IMR-90 (cell line): ENCODE data around the gene ADCY5. TPM values are rescaled to one million over a fixed set of nuclear protein-coding genes. Genes with fewer than 3 reads are reported as not detected.

Experiments
- ATAC-seq: fragments of 200-7000 bp; cut with Tn5 transposase; 2 replicates; pipeline ENCODE4 v1.9.1; 2020; ENCODE audit warnings: low read depth, mild to moderate bottlenecking, moderate library complexity
- BruUV-seq: library from RNA; stranded (reverse); fragments of 400-500 nt; replicated peaks from 2 replicates; lab custom pipeline; 2021; lab: Mats Ljungman, UMichigan
- CTCF ChIA-PET: fragments of 300-600 bp; formaldehyde crosslinking; extraction: SDS; loops from one replicate; lab custom pipeline; 2021; ENCODE audit warnings: antibody characterized with exemption; lab: Yijun Ruan, JAX
- POLR2A ChIA-PET: fragments of 300-600 bp; sonication (Branson Sonifier 250); formaldehyde crosslinking; loops from one replicate; lab custom pipeline; 2022; ENCODE audit warnings: antibody characterized with exemption; ENCODE audit not compliant: unreplicated experiment; lab: Charles Lee
- DNase-seq: peaks from one replicate; pipeline ENCODE4 v3.0.0; 2013
- H2AFZ ChIP-seq: replicated peaks from 2 replicates; pipeline ENCODE3; 2013; ENCODE audit warnings: low read length, mild to moderate bottlenecking; ENCODE audit not compliant: poor library complexity
- H2AK5ac ChIP-seq: 2 replicates; pipeline ENCODE4 v1.6.1; 2013; ENCODE audit warnings: low read depth, low read length, inconsistent platforms
- H2AK9ac ChIP-seq: replicated peaks from 2 replicates; pipeline ENCODE3; 2013; ENCODE audit warnings: mild to moderate bottlenecking, low read depth, low read length, moderate library complexity; ENCODE audit not compliant: poor library complexity
- H2BK120ac ChIP-seq: 2 replicates; pipeline ENCODE4 v1.6.1; 2013; ENCODE audit warnings: low read depth, low read length, inconsistent platforms
- H2BK15ac ChIP-seq: 3 replicates; pipeline ENCODE4 v1.6.1; 2013; ENCODE audit warnings: low read depth, low read length, inconsistent platforms
- H2BK20ac ChIP-seq: 2 replicates; pipeline ENCODE4 v1.6.1; 2013; ENCODE audit warnings: low read depth, mild to moderate bottlenecking, inconsistent platforms, low read length, moderate library complexity
- H2BK5ac ChIP-seq: 2 replicates; pipeline ENCODE4 v1.6.1; 2013; ENCODE audit warnings: mild to moderate bottlenecking, low read depth, low read length, inconsistent platforms; ENCODE audit not compliant: poor library complexity, severe bottlenecking
- H3K14ac ChIP-seq: replicated peaks from 2 replicates; pipeline ENCODE4 v1.6.1; 2013; ENCODE audit warnings: low read depth, low read length, inconsistent platforms
- H3K18ac ChIP-seq: 2 replicates; pipeline ENCODE4 v1.6.1; 2013; ENCODE audit warnings: low read depth, low read length, control low read depth
- H3K23ac ChIP-seq: 2 replicates; pipeline ENCODE4 v1.6.1; 2013; ENCODE audit warnings: low read depth, low read length, inconsistent platforms
- H3K27ac ChIP-seq: 2 replicates; pipeline ENCODE4 v1.5.1; 2013; ENCODE audit warnings: mild to moderate bottlenecking, control low read depth, low read length; ENCODE audit not compliant: insufficient read depth
- H3K27me3 ChIP-seq: 2 replicates; pipeline ENCODE4 v1.6.1; 2013; ENCODE audit warnings: low read length; ENCODE audit not compliant: control insufficient read depth, insufficient read depth
- H3K36me3 ChIP-seq: 2 replicates; pipeline ENCODE4 v1.6.1; 2013; ENCODE audit warnings: low read length, mixed read lengths; ENCODE audit not compliant: control insufficient read depth, insufficient read depth
- H3K4ac ChIP-seq: 2 replicates; pipeline ENCODE4 v1.6.1; 2013; ENCODE audit warnings: low read depth, low read length, inconsistent platforms
- H3K4me1 ChIP-seq: 2 replicates; pipeline ENCODE4 v1.6.1; 2013; ENCODE audit warnings: low read length, mixed read lengths; ENCODE audit not compliant: control insufficient read depth, insufficient read depth
- H3K4me2 ChIP-seq: 2 replicates; pipeline ENCODE4 v1.6.1; 2013; ENCODE audit warnings: low read depth, mild to moderate bottlenecking, control low read depth, low read length, moderate library complexity
- H3K4me3 ChIP-seq: 2 replicates; pipeline ENCODE4 v1.5.1; 2013; ENCODE audit warnings: low read depth, mild to moderate bottlenecking, control low read depth, low read length, moderate library complexity; ENCODE audit not compliant: insufficient read depth
- H3K56ac ChIP-seq: 2 replicates; pipeline ENCODE4 v1.6.1; 2013; ENCODE audit warnings: low read length, inconsistent platforms; ENCODE audit not compliant: insufficient read depth; ENCODE audit errors: extremely low read depth
- H3K79me1 ChIP-seq, 2 experiments: 2 replicates each; pipeline ENCODE4 v1.6.1; 2013; ENCODE audit warnings: low read length in 2 of 2, inconsistent platforms in 1 of 2, low read depth in 1 of 2
- H3K9ac ChIP-seq: 2 replicates; pipeline ENCODE4 v1.6.1; 2013; ENCODE audit warnings: low read depth, low read length, control low read depth
- H3K9me1 ChIP-seq: 2 replicates; pipeline ENCODE4 v1.6.1; 2013; ENCODE audit warnings: low read length, inconsistent platforms; ENCODE audit not compliant: insufficient read depth
- H3K9me3 ChIP-seq: 2 replicates; pipeline ENCODE4 v1.6.1; 2013; ENCODE audit warnings: low read length; ENCODE audit not compliant: control insufficient read depth, insufficient read depth
- H4K20me1 ChIP-seq: 2 replicates; pipeline ENCODE4 v1.6.1; 2013; ENCODE audit warnings: low read length, inconsistent platforms; ENCODE audit not compliant: insufficient read depth
- H4K5ac ChIP-seq: 2 replicates; pipeline ENCODE4 v1.6.1; 2013; ENCODE audit warnings: mild to moderate bottlenecking, low read depth, low read length, control low read depth
- H4K8ac ChIP-seq, 2 experiments: 2 replicates each; pipeline ENCODE4 v1.6.1; 2013; ENCODE audit warnings: low read depth in 2 of 2, low read length in 2 of 2, control low read depth in 1 of 2, inconsistent platforms in 1 of 2
- H4K91ac ChIP-seq: 2 replicates; pipeline ENCODE4 v1.6.1; 2013; ENCODE audit warnings: low read depth, low read length, inconsistent platforms; ENCODE audit not compliant: insufficient read depth
- BHLHE40 ChIP-seq: fragments of 150-350 bp; IDR thresholded peaks from 2 replicates; pipeline ENCODE4 v1.6.1; 2016; ENCODE audit warnings: mild to moderate bottlenecking, low read depth, low read length
- CEBPB ChIP-seq: IDR thresholded peaks from 2 replicates; pipeline ENCODE4 v1.6.1; 2012; ENCODE audit warnings: low read depth, low read length, improper control_type of control experiment
- CHD1 ChIP-seq: IDR thresholded peaks from 2 replicates; pipeline ENCODE4 v1.6.1; 2012; ENCODE audit warnings: low read depth, low read length, improper control_type of control experiment
- CTCF ChIP-seq: conservative IDR thresholded peaks from 2 replicates; pipeline ENCODE4 v1.5.1; 2012; ENCODE audit warnings: mild to moderate bottlenecking, low read depth, low read length, improper control_type of control experiment
- ELK1 ChIP-seq: fragments of 150-350 bp; IDR thresholded peaks from 2 replicates; pipeline ENCODE4 v1.6.1; 2016; ENCODE audit warnings: low read depth, mild to moderate bottlenecking, low read length, moderate library complexity, borderline replicate concordance
- FOS ChIP-seq: fragments of 150-350 bp; IDR thresholded peaks from 2 replicates; pipeline ENCODE4 v1.6.1; 2016; ENCODE audit warnings: low read depth, low read length
- MAFK ChIP-seq: IDR thresholded peaks from 2 replicates; pipeline ENCODE4 v1.6.1; 2012; ENCODE audit warnings: low read depth, low read length, improper control_type of control experiment
- MAZ ChIP-seq: IDR thresholded peaks from 2 replicates; pipeline ENCODE4 v1.6.1; 2012; ENCODE audit warnings: low read depth, mild to moderate bottlenecking, low read length, improper control_type of control experiment, moderate library complexity, borderline replicate concordance
- MXI1 ChIP-seq: IDR thresholded peaks from 2 replicates; pipeline ENCODE4 v1.6.1; 2012; ENCODE audit warnings: low read depth, mild to moderate bottlenecking, low read length, moderate library complexity, borderline replicate concordance
- NFE2L2 ChIP-seq: fragments of 150-350 bp; IDR thresholded peaks from 2 replicates; pipeline ENCODE4 v1.6.1; 2016; ENCODE audit warnings: low read depth, mild to moderate bottlenecking, low read length
- POLR2A ChIP-seq: IDR thresholded peaks from 2 replicates; pipeline ENCODE4 v1.6.1; 2012; ENCODE audit warnings: mild to moderate bottlenecking, low read depth, low read length
- RAD21 ChIP-seq: IDR thresholded peaks from 2 replicates; pipeline ENCODE4 v1.6.1; 2012; ENCODE audit warnings: low read length, improper control_type of control experiment
- RCOR1 ChIP-seq: IDR thresholded peaks from 2 replicates; pipeline ENCODE4 v1.6.1; 2012; ENCODE audit warnings: mild to moderate bottlenecking, low read length, improper control_type of control experiment; ENCODE audit not compliant: insufficient replicate concordance
- RFX5 ChIP-seq: IDR thresholded peaks from 2 replicates; pipeline ENCODE4 v1.8.0; 2012; ENCODE audit warnings: low read depth, mild to moderate bottlenecking, low read length, moderate library complexity
- SMC3 ChIP-seq: fragments of 150-350 bp; IDR thresholded peaks from 2 replicates; pipeline ENCODE4 v1.6.1; 2016; ENCODE audit warnings: low read depth, mild to moderate bottlenecking, antibody characterized with exemption, low read length, moderate library complexity
- USF2 ChIP-seq: fragments of 150-350 bp; IDR thresholded peaks from 2 replicates; pipeline ENCODE4 v1.6.1; 2017; ENCODE audit warnings: mild to moderate bottlenecking, antibody characterized with exemption, low read length, low read depth
- WGBS, 2 experiments: methylation state at CpG; one replicate each; pipeline versions ENCODE4 v1.1.5 to v1.1.7; 2013; ENCODE audit warnings: missing lambda C conversion rate in 2 of 2; ENCODE audit not compliant: insufficient read length in 1 of 2; ENCODE audit errors: extremely low coverage in 2 of 2; 5-methylcytosine and 5-hydroxymethylcytosine counted together
- dilution Hi-C: fragments of 300-500 bp; cut with HindIII; formaldehyde crosslinking; loops from one replicate; pipeline ENCODE4 v1.14.3; 2018; ENCODE audit warnings: low sequenced_read_pairs; ENCODE audit not compliant: unreplicated experiment
- in situ Hi-C: fragments of 300-500 bp; cut with MboI; formaldehyde crosslinking; loops from 3 replicates; pipeline ENCODE4 v1.14.3; 2019; ENCODE audit warnings: low sequenced_read_pairs, inconsistent platforms, mixed read lengths
- intact Hi-C: fragments of 100-400 bp; cut with micrococcal nuclease; formaldehyde crosslinking; loops from 2 replicates; pipeline ENCODE4 v1.10.0; 2022
- polyA plus RNA-seq, 3 experiments: library from polyadenylated mRNA; depleted of rRNA; stranded (reverse); fragments of >200 nt; gene quantifications; 2 replicates each; pipeline ENCODE4 v1.2.3, GENCODE V29; 2012; ENCODE audit warnings: low replicate concordance in 1 of 3
- total RNA-seq: library from RNA; depleted of rRNA; stranded (reverse); fragments of >200 nt; gene quantifications from 2 replicates; pipeline ENCODE4 v1.2.3, GENCODE V29; 2012

ADCY5 gene
- total and polyA plus RNA-seq, 2 of the 4 experiments (the other 2 are of a cell fraction), result 0.14 to 0.18 TPM

- H3K18ac ChIP-seq, result no peak overlapping the region
- H2BK5ac ChIP-seq, result no peak overlapping the region
- H2AK9ac ChIP-seq, result no peak overlapping the region
- peaks cover 1% of the 10 kb centered on the region; the same call in 1 of the 2 replicates for H3K36me3 ChIP-seq
- no peak overlapping the region for H2BK15ac ChIP-seq
- H3K9me1 ChIP-seq, result no peaks in the 10 kb centered on the region
- DNase-seq (no peak), ATAC-seq (no peak)
- H3K27me3 ChIP-seq, result no peaks in the 10 kb centered on the region
- no peak overlapping the region for H4K8ac ChIP-seq
- no peak overlapping the region for H3K4me3 ChIP-seq
- H3K27ac ChIP-seq, result no peak overlapping the region
- no peaks in the 10 kb centered on the region for H3K9me3 ChIP-seq
- dilution Hi-C loops (no loop called here), intact Hi-C loops (no loop called here), in situ Hi-C loops (no loop called here)
- H4K91ac ChIP-seq, result no peak overlapping the region
- H3K4me1 ChIP-seq, result no peaks in the 10 kb centered on the region
- H4K5ac ChIP-seq, result no peak overlapping the region
- no peaks in the 10 kb centered on the region; the same call in 1 of the 2 replicates for H4K20me1 ChIP-seq
- no peak overlapping the region for H3K4me2 ChIP-seq
- WGBS, 2 experiments, result no CpG with 5 or more reads among the region's 3 CpGs
- no peak overlapping the region for H2BK120ac ChIP-seq
- no peak overlapping the region for H3K56ac ChIP-seq
- H3K14ac ChIP-seq, result no peak overlapping the region
- H3K79me1 ChIP-seq, result no peaks in the 10 kb centered on the region
- ChIA-PET POLR2A (no interaction called here), CTCF (interaction anchor here (0.6 kb wide), 1 partner anchor 40 kb away, joined by 4 read pairs; no protein-coding TSS in a partner anchor)
- no peak overlapping the region for H3K4ac ChIP-seq
- H2AFZ ChIP-seq, result no peak overlapping the region
- no peak overlapping the region for H3K23ac ChIP-seq
- no peak overlapping the region for H2AK5ac ChIP-seq
- no peak overlapping the region for H3K9ac ChIP-seq
- no TSS peak for BruUV-seq
- no peak overlapping the region for H2BK20ac ChIP-seq
- TF ChIP-seq ELK1, result no peak
- TF ChIP-seq MAFK, result no peak
- TF ChIP-seq CTCF, result no peak
- TF ChIP-seq MXI1, result no peak
- no peak for TF ChIP-seq RFX5
- TF ChIP-seq RCOR1, result no peak
- TF ChIP-seq BHLHE40, result no peak
- TF ChIP-seq FOS, result no peak
- no peak for TF ChIP-seq CHD1
- no peak for TF ChIP-seq SMC3
- no peak for TF ChIP-seq RAD21
- no peak for TF ChIP-seq USF2
- no peak for TF ChIP-seq CEBPB
- TF ChIP-seq NFE2L2, result no peak
- no peak for TF ChIP-seq MAZ
- TF ChIP-seq POLR2A, result no peak
Observed at GRCh38 chr3:123261666-123262065, 187.2 kb downstream of the ADCY5 start.
